IPS-18c (cell line): ENCODE data around the gene GREB1.

Experiments
- H3K4me3 ChIP-seq: 2 replicates; pipeline ENCODE4 v1.7.0; 2013; ENCODE audit warnings: low read depth, mild to moderate bottlenecking, low read length, moderate library complexity; ENCODE audit not compliant: insufficient read depth
- H3K9me3 ChIP-seq: one replicate; pipeline ENCODE4 v1.6.1; 2013; ENCODE audit warnings: mild to moderate bottlenecking, low read length, moderate library complexity; ENCODE audit not compliant: control insufficient read depth, insufficient read depth

GREB1 gene

GRCh38 chr2:11683966-11684365 is 150.1 kb downstream of the GREB1 start:
- Histone ChIP-seq H3K4me3 (no peak overlapping the region), H3K9me3 (no peaks in the 10 kb centered on the region)

GRCh38 chr2:11684894-11685460 is 151.1 kb downstream of the GREB1 start:
- no peaks in the 10 kb centered on the region for H3K9me3 ChIP-seq
- no peak overlapping the region for H3K4me3 ChIP-seq

GRCh38 chr2:11685906-11686470 is 152.1 kb downstream of the GREB1 start:
- H3K9me3 ChIP-seq: no peaks in the 10 kb centered on the region
- H3K4me3 ChIP-seq: no peak overlapping the region

GRCh38 chr2:11687736-11688135 is 153.9 kb downstream of the GREB1 start:
- no peak overlapping the region for H3K4me3 ChIP-seq
- no peaks in the 10 kb centered on the region for H3K9me3 ChIP-seq

- Histone ChIP-seq H3K9me3 (no peaks in the 10 kb centered on the region), H3K4me3 (no peak overlapping the region; the same call in 1 of the 2 replicates)
These were observed 154.6 kb downstream of the GREB1 start for GRCh38 chr2:11688222-11689069.

- H3K4me3 ChIP-seq: no peak overlapping the region
- no peaks in the 10 kb centered on the region for H3K9me3 ChIP-seq
These were observed 157.3 kb downstream of the GREB1 start for GRCh38 chr2:11691076-11691660.
